ENCODE results near the gene CEP57.
A peak's percentile ranks its signal among the peaks of the same experiment; 100 is the strongest.
"Not testable (repeated sequence)": the region's sequence is repeated elsewhere in the genome, so short reads cannot be mapped to it uniquely, and the experiment has no call there.

The CEP57 gene

DNA sequence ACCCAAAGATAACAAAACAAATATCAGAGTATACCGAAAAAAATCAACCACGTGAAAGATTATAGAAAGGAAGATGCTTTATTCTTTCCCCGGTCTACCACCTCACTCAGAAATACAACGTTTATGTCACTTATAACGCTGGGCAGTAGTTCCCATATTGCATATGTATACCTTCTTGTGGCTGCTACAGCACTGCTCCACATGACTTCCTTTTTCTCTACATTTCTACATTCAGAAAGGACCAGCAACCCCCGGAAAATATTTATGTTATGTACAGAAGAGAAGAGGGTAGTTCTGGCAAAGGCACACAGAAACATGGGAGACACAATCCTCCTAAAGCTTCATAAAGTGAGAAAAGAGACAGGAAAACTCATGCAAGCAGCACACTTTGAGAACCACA lies 76.8 kb downstream of the CEP57 start:
- DNase-seq (ENCODE audit: low spot score): no peak
- Histone ChIP-seq H3K36me3 (ENCODE audit: low read depth) (peaks cover 25% of the 10 kb centered on the region), H3K4me1 (ENCODE audit: insufficient read depth, poor library complexity, severe bottlenecking) (no peaks in the 10 kb centered on the region), H3K9me3 (ENCODE audit: severe bottlenecking) (no peaks in the 10 kb centered on the region), H3K27me3 (ENCODE audit: insufficient read depth, poor library complexity, severe bottlenecking) (no peaks in the 10 kb centered on the region), H3K4me3 (ENCODE audit: severe bottlenecking) (no peak overlapping the region), H3K27ac (ENCODE audit: poor library complexity, severe bottlenecking) (no peak overlapping the region)
- ATAC-seq (ENCODE audit: low read depth): no peak
- TF ChIP-seq, protein P1, sequence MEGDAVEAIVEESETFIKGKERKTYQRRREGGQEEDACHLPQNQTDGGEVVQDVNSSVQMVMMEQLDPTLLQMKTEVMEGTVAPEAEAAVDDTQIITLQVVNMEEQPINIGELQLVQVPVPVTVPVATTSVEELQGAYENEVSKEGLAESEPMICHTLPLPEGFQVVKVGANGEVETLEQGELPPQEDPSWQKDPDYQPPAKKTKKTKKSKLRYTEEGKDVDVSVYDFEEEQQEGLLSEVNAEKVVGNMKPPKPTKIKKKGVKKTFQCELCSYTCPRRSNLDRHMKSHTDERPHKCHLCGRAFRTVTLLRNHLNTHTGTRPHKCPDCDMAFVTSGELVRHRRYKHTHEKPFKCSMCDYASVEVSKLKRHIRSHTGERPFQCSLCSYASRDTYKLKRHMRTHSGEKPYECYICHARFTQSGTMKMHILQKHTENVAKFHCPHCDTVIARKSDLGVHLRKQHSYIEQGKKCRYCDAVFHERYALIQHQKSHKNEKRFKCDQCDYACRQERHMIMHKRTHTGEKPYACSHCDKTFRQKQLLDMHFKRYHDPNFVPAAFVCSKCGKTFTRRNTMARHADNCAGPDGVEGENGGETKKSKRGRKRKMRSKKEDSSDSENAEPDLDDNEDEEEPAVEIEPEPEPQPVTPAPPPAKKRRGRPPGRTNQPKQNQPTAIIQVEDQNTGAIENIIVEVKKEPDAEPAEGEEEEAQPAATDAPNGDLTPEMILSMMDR (IDR thresholded peaks at IDR 0.05; ENCODE audit: poor library complexity, severe bottlenecking): no peak

DNA sequence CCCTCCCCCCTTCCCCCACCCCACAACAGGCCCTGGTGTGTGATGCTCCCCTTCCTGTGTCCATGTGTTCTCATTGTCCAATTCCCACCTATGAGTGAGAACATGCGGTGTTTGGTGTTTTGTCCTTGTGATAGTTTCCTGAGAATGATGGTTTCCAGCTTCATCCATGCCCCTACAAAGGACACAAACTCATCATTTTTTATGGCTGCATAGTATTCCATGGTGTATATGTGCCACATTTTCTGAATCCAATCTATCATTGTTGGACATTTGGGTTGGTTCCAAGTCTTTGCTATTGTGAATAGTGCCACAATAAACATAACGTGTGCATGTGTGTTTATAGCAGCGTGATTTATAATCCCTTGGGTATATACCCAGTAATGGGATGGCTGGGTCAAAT lies 80.6 kb downstream of the CEP57 start:
- not testable (repeated sequence) for DNase-seq (ENCODE audit: low spot score); ATAC-seq (ENCODE audit: low read depth); H3K36me3 ChIP-seq (ENCODE audit: low read depth); H3K4me1 ChIP-seq (ENCODE audit: insufficient read depth, poor library complexity, severe bottlenecking); H3K27me3 ChIP-seq (ENCODE audit: insufficient read depth, poor library complexity, severe bottlenecking); H3K9me3 ChIP-seq (ENCODE audit: severe bottlenecking); H3K4me3 ChIP-seq (ENCODE audit: severe bottlenecking); H3K27ac ChIP-seq (ENCODE audit: poor library complexity, severe bottlenecking)

DNA sequence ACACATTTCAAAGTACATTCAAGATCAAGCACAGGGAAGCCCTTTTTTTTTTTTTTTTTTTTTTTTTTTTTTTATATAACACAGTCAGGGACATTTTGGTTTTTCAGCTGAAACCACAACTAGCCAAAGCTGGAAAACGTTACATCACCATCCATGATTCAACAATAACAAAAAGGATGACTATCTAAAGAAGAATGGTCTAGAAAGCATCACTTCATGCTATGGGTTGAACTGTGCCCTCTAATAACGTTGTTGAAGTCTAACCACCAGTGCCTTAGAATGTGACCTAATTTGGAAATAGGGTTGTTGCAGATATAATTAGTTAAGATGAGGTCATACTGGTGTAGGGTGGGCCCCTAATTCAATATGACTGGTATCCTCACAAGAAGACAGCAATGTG lies 87.0 kb downstream of the CEP57 start:
- Histone ChIP-seq H3K9me3 (ENCODE audit: severe bottlenecking) (no peaks in the 10 kb centered on the region), H3K4me3 (ENCODE audit: severe bottlenecking) (no peak overlapping the region), H3K27ac (ENCODE audit: poor library complexity, severe bottlenecking) (peak overlapping the region; percentile 54), H3K27me3 (ENCODE audit: insufficient read depth, poor library complexity, severe bottlenecking) (no peaks in the 10 kb centered on the region), H3K4me1 (ENCODE audit: insufficient read depth, poor library complexity, severe bottlenecking) (peaks cover 4% of the 10 kb centered on the region), H3K36me3 (ENCODE audit: low read depth) (peaks cover 9% of the 10 kb centered on the region)
- ATAC-seq (ENCODE audit: low read depth) (peak; percentile 98), DNase-seq (ENCODE audit: low spot score) (no peak)
- TF ChIP-seq, protein P1 (IDR thresholded peaks at IDR 0.05; ENCODE audit: poor library complexity, severe bottlenecking): no peak
